NCI-H1694 treated with DMSO at 0.1 percent for 48 hours (cell line): ENCODE results near the gene DACT3.

Source experiments
- DNase-seq: peaks from one replicate; lab custom pipeline; 2025; lab: John Stamatoyannopoulos, UW

The DACT3 gene

DNA sequence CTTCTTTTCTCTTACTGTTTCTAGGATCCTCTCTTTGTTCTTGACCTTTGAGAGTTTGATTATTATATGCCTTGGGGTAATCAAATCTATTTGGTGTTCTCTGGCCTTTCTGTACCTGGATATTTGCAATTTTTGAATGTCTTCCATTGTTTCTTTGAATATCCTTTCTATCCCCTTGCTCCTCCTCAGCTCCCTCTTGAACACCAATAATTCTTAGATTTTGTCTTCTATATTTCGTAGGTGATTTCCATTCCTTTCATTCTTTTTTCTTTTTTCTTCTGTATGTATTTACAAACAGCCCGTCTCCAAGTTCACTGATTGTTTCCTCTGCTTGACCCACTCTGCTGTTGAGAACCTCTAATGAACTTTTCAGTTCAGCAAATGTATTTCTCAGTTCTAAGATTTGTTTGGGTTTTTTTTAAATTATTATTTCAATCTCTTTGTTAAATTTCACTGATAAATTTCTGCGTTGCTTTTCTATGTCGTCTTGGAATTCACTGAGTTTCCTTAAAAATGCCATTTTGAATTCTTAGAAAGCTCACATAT, 62.5 kb downstream of the DACT3 start:
- no peak for DNase-seq
